Measurements from ENCODE around the gene HES7. TPM values are rescaled to one million over a fixed set of nuclear protein-coding genes. Genes with fewer than 3 reads are reported as not detected.

Gene HES7
- total and polyA plus RNA-seq, 8 donors: 0.58 to 0.92 TPM; not detected in 6

DNA sequence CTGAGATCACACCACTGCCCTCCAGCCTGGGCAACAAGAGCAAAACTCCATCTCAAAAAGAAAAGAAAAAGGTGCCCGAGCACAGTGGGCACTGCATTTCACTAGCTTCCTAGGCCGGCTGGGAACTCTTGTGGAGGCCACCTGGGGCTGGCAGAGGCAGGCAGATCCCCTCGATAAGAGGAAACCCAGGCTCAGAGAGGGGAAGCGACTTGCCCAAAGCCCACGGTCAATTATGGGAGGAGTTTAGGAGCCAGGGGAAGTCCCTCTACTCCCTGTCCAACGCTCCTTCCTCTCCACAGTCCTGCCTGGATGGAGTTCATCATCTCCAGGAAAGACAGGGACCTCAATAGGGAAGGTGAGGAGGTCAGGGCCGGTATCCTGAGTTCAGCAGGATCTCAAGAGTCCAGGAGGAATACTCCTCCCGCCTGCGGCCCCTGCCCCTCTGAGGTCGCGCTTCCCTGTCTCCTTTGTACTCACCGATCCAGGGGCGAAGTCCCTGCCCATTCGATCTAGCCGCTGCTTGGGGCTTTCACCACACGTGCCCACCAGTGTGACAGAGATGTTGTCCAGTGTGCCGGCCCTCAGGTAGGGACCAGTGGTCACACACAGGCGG is 6.4 kb downstream of the HES7 start:
- intact Hi-C loops (cut with DNase I; ENCODE audit: low total_unique reads): no loop called here
- 5 to 9% (median 7%) methylated on average over 18 of the region's 18 CpGs for WGBS, 5 donors
- Histone ChIP-seq H3K4me1 (peaks cover 41 to 55% (median 52%) of the 10 kb centered on the region in 4 donors), H3K9me3 (no peaks in the 10 kb centered on the region), H3K27ac (peak overlapping the region in 2 of 5 donors; percentile 74 to 85), H3K36me3 (no peaks in the 10 kb centered on the region), H3K27me3 (peaks cover 0 to 86% (median 71%) of the 10 kb centered on the region in 3 donors), H3K4me3 (peak overlapping the region; percentile 43 to 55 (median 53))
- DNase-seq: peak in 1 of 2 donors; percentile 27
- TF ChIP-seq, protein P1, sequence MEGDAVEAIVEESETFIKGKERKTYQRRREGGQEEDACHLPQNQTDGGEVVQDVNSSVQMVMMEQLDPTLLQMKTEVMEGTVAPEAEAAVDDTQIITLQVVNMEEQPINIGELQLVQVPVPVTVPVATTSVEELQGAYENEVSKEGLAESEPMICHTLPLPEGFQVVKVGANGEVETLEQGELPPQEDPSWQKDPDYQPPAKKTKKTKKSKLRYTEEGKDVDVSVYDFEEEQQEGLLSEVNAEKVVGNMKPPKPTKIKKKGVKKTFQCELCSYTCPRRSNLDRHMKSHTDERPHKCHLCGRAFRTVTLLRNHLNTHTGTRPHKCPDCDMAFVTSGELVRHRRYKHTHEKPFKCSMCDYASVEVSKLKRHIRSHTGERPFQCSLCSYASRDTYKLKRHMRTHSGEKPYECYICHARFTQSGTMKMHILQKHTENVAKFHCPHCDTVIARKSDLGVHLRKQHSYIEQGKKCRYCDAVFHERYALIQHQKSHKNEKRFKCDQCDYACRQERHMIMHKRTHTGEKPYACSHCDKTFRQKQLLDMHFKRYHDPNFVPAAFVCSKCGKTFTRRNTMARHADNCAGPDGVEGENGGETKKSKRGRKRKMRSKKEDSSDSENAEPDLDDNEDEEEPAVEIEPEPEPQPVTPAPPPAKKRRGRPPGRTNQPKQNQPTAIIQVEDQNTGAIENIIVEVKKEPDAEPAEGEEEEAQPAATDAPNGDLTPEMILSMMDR (IDR thresholded peaks at IDR 0.05): no peak
- TF ChIP-seq POLR2AphosphoS5 (IDR thresholded peaks at IDR 0.05) (no peak), EP300 (IDR thresholded peaks at IDR 0.05) (no peak), POLR2A (IDR thresholded peaks at IDR 0.05) (no peak)

DNA sequence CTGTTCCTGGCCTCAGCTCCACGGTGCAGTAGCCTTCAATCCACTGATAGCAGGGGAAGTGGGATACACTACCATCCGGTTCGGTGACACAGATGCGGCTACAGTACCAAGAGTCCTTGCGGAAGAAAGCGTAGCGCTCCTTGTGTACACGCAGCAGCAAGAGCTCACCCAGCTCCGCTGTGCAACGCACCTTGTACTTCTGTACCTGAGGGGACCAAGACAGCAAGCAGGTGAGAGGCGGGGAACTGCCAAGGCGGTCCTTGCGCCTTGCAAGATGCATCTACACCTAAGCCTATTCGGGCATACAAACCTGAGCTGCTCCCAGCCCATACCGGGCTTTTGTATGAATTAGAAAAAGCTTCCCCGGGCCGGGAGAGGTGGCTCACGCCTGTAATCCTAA is 7.1 kb downstream of the HES7 start:
- no peak overlapping the region for H3K4me3 ChIP-seq
- WGBS, 5 donors: 23 to 54% (median 32%) methylated on average over 18 of the region's 18 CpGs
- no peaks in the 10 kb centered on the region for H3K36me3 ChIP-seq
- intact Hi-C loops (cut with DNase I; ENCODE audit: low total_unique reads): no loop called here
- TF ChIP-seq POLR2A (IDR thresholded peaks at IDR 0.05): no peak
- TF ChIP-seq EP300 (IDR thresholded peaks at IDR 0.05): no peak
- TF ChIP-seq, protein P1 (IDR thresholded peaks at IDR 0.05): no peak
- TF ChIP-seq POLR2AphosphoS5 (IDR thresholded peaks at IDR 0.05): no peak
- peaks cover 0 to 86% (median 71%) of the 10 kb centered on the region in 3 donors for H3K27me3 ChIP-seq
- no peak overlapping the region for H3K27ac ChIP-seq
- no peaks in the 10 kb centered on the region for H3K9me3 ChIP-seq
- DNase-seq: no peak
- H3K4me1 ChIP-seq: peaks cover 34 to 48% (median 45%) of the 10 kb centered on the region in 4 donors

DNA sequence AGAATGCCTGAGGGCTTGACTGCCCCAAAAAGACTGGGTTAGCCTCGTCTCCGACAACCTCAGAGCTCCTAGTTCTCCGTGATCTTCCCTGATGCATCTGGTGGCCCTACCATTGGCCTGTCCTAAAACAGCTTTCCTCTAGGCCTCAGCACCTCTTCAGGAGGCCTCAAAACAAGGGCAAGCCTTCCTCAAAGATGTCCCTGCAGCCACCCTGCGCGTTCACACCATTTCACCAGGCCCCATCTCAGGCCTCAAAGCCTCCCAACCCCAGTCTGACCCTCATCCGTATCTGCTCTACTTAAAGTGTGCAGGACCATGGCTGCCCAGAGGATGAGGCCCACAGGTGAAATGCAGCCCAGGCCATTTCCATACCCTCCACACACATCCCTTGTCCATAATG is 13.0 kb downstream of the HES7 start:
- peaks cover 10 to 16% (median 13%) of the 10 kb centered on the region in 4 donors for H3K4me1 ChIP-seq
- no peak overlapping the region for H3K4me3 ChIP-seq
- no peaks in the 10 kb centered on the region for H3K36me3 ChIP-seq
- H3K9me3 ChIP-seq: no peaks in the 10 kb centered on the region
- H3K27ac ChIP-seq: no peak overlapping the region
- TF ChIP-seq POLR2A (IDR thresholded peaks at IDR 0.05) (no peak), EP300 (IDR thresholded peaks at IDR 0.05) (no peak)
- TF ChIP-seq, protein P1 (IDR thresholded peaks at IDR 0.05): no peak
- DNase-seq: no peak
- 87 to 96% (median 93%) methylated on average over 6 of the region's 6 CpGs for WGBS, 5 donors
- intact Hi-C loops (cut with DNase I; ENCODE audit: low total_unique reads): no loop called here
- H3K27me3 ChIP-seq: peaks cover 0 to 80% (median 53%) of the 10 kb centered on the region in 3 donors

DNA sequence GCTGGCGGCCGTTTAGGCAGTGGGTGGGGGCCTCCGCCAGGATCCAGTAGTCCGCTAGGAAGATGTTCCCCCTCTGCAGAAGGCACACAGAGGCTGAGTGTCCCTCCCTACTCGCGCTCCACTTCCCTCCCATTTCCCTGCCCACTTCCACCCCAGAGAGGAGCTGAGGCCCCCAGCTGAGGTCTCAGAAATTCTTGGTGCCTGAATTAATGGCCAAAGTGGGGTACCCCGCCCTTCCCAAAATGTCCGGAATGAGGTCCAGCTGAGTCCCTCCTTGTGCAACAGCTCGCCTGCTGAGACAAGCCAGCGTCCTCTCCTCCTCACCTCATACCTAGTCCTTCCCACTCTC is 13.5 kb downstream of the HES7 start:
- Histone ChIP-seq H3K4me3 (peak overlapping the region in 3 of 4 donors; percentile 38 to 53 (median 46)), H3K27me3 (peaks cover 0 to 75% (median 48%) of the 10 kb centered on the region in 3 donors), H3K27ac (no peak overlapping the region), H3K4me1 (peaks cover 10 to 16% (median 13%) of the 10 kb centered on the region in 4 donors), H3K9me3 (no peaks in the 10 kb centered on the region), H3K36me3 (no peaks in the 10 kb centered on the region)
- intact Hi-C loops (cut with DNase I; ENCODE audit: low total_unique reads): no loop called here
- 11 to 29% (median 17%) methylated on average over 4 to 10 of the region's 10 CpGs for WGBS, 5 donors
- TF ChIP-seq EP300 (IDR thresholded peaks at IDR 0.05) (no peak), POLR2AphosphoS5 (IDR thresholded peaks at IDR 0.05) (no peak), POLR2A (IDR thresholded peaks at IDR 0.05) (no peak)
- TF ChIP-seq, protein P1 (IDR thresholded peaks at IDR 0.05): no peak
- DNase-seq: no peak

Measured in stomach (tissue), 9 donors.